K562 (cell line): Measurements from ENCODE around the gene CSF1R. TPM values are rescaled to one million over a fixed set of nuclear protein-coding genes. Genes with fewer than 3 reads are reported as not detected.

Experiments used
- ATAC-seq: fragments of 200-7000 bp; cut with Tn5 transposase; 3 replicates; pipeline ENCODE4 v1.9.1; 2020; ENCODE audit warnings: moderate library complexity
- BruUV-seq: library from RNA; stranded (reverse); fragments of 400-500 nt; replicated peaks from 2 replicates; lab custom pipeline; 2021; lab: Mats Ljungman, UMichigan
- CTCF ChIA-PET: fragments of 300-600 bp; formaldehyde crosslinking; extraction: SDS; loops from one replicate; lab custom pipeline; 2021; ENCODE audit warnings: low intra/inter-chr PET ratio; lab: Yijun Ruan, JAX
- POLR2A ChIA-PET: fragments of 300-600, 350-650 bp; sonication (Branson Sonifier 250); formaldehyde crosslinking; extraction: SDS; loops from one replicate; lab custom pipeline; 2021; ENCODE audit warnings: antibody characterized with exemption, inconsistent platforms; lab: Yijun Ruan, JAX
- DNase-seq, 4 experiments: peaks; one replicate each; pipeline versions ENCODE4 v3.0.0 to v3.0.0-alpha.2; 2011 to 2018; ENCODE audit warnings: low spot score in 3 of 4, mixed read lengths in 3 of 4; ENCODE audit errors: extremely low read depth in 1 of 4
- FAIRE-seq: peaks from 2 replicates; lab custom pipeline; 2011; peaks lifted over from hg19 to GRCh38; lab: Jason Lieb, UNC
- H2AFZ ChIP-seq: 2 replicates; pipeline ENCODE4 v1.6.0; 2011; ENCODE audit warnings: low read depth, low read length, control low read depth, inconsistent platforms
- H3K27ac ChIP-seq: fragments of 200-600 bp; 3 replicates; pipeline ENCODE4 v1.8.0; 2011; ENCODE audit warnings: low read depth, mild to moderate bottlenecking, control low read depth, inconsistent platforms, low read length, moderate library complexity, mixed read lengths; ENCODE audit errors: extremely low read depth
- H3K27me3 ChIP-seq, 2 experiments: fragments of 300-600 bp in 1 of 2; 2 replicates in 1 of 2; 3 replicates in 1 of 2; pipeline versions ENCODE4 v1.6.0 to v1.8.0; 2011; ENCODE audit warnings: inconsistent platforms in 2 of 2, low read length in 2 of 2, mild to moderate bottlenecking in 1 of 2, mixed read lengths in 1 of 2, moderate library complexity in 1 of 2; ENCODE audit not compliant: control insufficient read depth in 2 of 2, insufficient read depth in 2 of 2
- H3K36me3 ChIP-seq: fragments of 300-600 bp; 3 replicates; pipeline ENCODE4 v1.8.0; 2011; ENCODE audit warnings: mild to moderate bottlenecking, low read length, inconsistent platforms; ENCODE audit not compliant: control insufficient read depth, insufficient read depth
- H3K4me1 ChIP-seq, 2 experiments: fragments of 200-600 bp in 1 of 2; replicated peaks in 1 of 2; 2 replicates in 1 of 2; 3 replicates in 1 of 2; pipeline versions ENCODE4 v1.5.1 to v1.8.0; 2011; ENCODE audit warnings: inconsistent platforms in 2 of 2, low read length in 2 of 2, mild to moderate bottlenecking in 1 of 2, mixed read lengths in 1 of 2, moderate library complexity in 1 of 2; ENCODE audit not compliant: control insufficient read depth in 2 of 2, insufficient read depth in 2 of 2
- H3K4me2 ChIP-seq: 2 replicates; pipeline ENCODE4 v1.6.1; 2011; ENCODE audit warnings: low read length, control low read depth, inconsistent platforms, mixed read lengths; ENCODE audit not compliant: insufficient read depth
- H3K4me3 ChIP-seq: fragments of 200-600 bp; sonication (generic), shearing (Covaris generic); 2 replicates; pipeline ENCODE4 v1.5.1; 2016; ENCODE audit warnings: control low read depth, inconsistent platforms
- H3K79me2 ChIP-seq: fragments of 200-600 bp; 3 replicates; pipeline ENCODE4 v1.8.0; 2011; ENCODE audit warnings: low read length, inconsistent platforms; ENCODE audit not compliant: control insufficient read depth, insufficient read depth
- H3K9ac ChIP-seq, 2 experiments: 2 replicates each; pipeline versions ENCODE4 v1.6.0 to v1.6.1; 2011; ENCODE audit warnings: low read depth in 2 of 2, low read length in 2 of 2, control low read depth in 1 of 2, inconsistent platforms in 1 of 2, mild to moderate bottlenecking in 1 of 2, mixed read lengths in 1 of 2; ENCODE audit not compliant: insufficient read depth in 1 of 2
- H3K9me1 ChIP-seq: one replicate; pipeline ENCODE4 v1.6.0; 2011; ENCODE audit warnings: inconsistent platforms, mild to moderate bottlenecking, low read length, moderate library complexity; ENCODE audit not compliant: control insufficient read depth, insufficient read depth
- H3K9me3 ChIP-seq: replicated peaks from 2 replicates; pipeline ENCODE4 v1.5.1; 2011; ENCODE audit warnings: low read depth, low read length, inconsistent platforms; ENCODE audit not compliant: control insufficient read depth, insufficient read depth
- H4K20me1 ChIP-seq: replicated peaks from 2 replicates; pipeline ENCODE4 v1.6.1; 2011; ENCODE audit warnings: low read length, inconsistent platforms, mixed read lengths; ENCODE audit not compliant: control insufficient read depth, insufficient read depth
- ESRRA ChIP-seq: fragments of 450-650 bp; IDR thresholded peaks from 2 replicates; pipeline ENCODE4 v1.6.1; 2014; ENCODE audit warnings: low read depth, mild to moderate bottlenecking, moderate library complexity, borderline replicate concordance
- MAFK ChIP-seq: IDR thresholded peaks from 2 replicates; pipeline ENCODE4 v1.6.1; 2011; ENCODE audit warnings: low read length, improper control_type of control experiment
- MYC ChIP-seq, 2 experiments: fragments of 250-450 bp in 1 of 2; sonication (Bioruptor Pico) in 1 of 2; IDR thresholded peaks; 2 replicates each; pipeline versions ENCODE4 v1.5.1 to v1.6.1; 2012 to 2021; ENCODE audit warnings: low read depth in 2 of 2, borderline replicate concordance in 1 of 2, improper control_type of control experiment in 1 of 2, low read length in 1 of 2, mild to moderate bottlenecking in 1 of 2, moderate library complexity in 1 of 2
- SETDB1 ChIP-seq: IDR thresholded peaks from one replicate; pipeline ENCODE4 v1.6.1; 2012; ENCODE audit warnings: low read length, control low read depth, inconsistent platforms
- TCF7 ChIP-seq: sonication (generic); IDR thresholded peaks from 2 replicates; pipeline ENCODE4 v1.6.1; 2016; ENCODE audit warnings: antibody characterized with exemption, borderline replicate concordance
- TCFL5 ChIP-seq: fragments of 250-450 bp; sonication (Bioruptor Pico); conservative IDR thresholded peaks from 2 replicates; pipeline ENCODE4 v1.6.1; 2021; ENCODE audit warnings: mild to moderate bottlenecking, moderate library complexity, matching md5 sums
- ZC3H8 ChIP-seq: fragments of 450-650 bp; IDR thresholded peaks from 2 replicates; pipeline ENCODE4 v1.6.1; 2017
- ZNF589 ChIP-seq: fragments of 200-800 bp; sonication (Bioruptor generic); IDR thresholded peaks from 2 replicates; pipeline ENCODE4 v1.6.1; 2016; ENCODE audit warnings: low read depth, missing genetic modification characterization, missing compliant biosample characterization
- WGBS: fragments of 100-300 bp; shearing (Covaris generic); methylation state at CpG from one replicate; pipeline ENCODE4 v1.1.6; 2016; ENCODE audit warnings: low coverage, mixed read lengths; ENCODE audit not compliant: insufficient coverage; ENCODE audit errors: missing lambda C conversion rate; 5-methylcytosine and 5-hydroxymethylcytosine counted together
- in situ Hi-C: fragments of 300-500 bp; cut with MboI; formaldehyde crosslinking; loops from 4 replicates; pipeline ENCODE4 v1.15.0; 2018; ENCODE audit warnings: inconsistent platforms, mixed read lengths
- intact Hi-C: fragments of 100-400 bp; cut with micrococcal nuclease; formaldehyde crosslinking; loops from 2 replicates; pipeline ENCODE4 v1.14.2; 2022
- polyA plus RNA-seq, 8 experiments: library from polyadenylated mRNA; depleted of rRNA in 4 of 8; stranded (reverse) in 5 of 8; unstranded in 3 of 8; fragments of >200 nt; fragmentation: Nextera tagmentation in 2 of 8; fragmentation: Illumina TruSeq in 1 of 8; extraction: Ambion mirVana in 2 of 8; extraction: Trizol in 1 of 8; gene quantifications; 2 replicates each; pipeline versions ENCODE4 v1.2.1 to v1.2.3, GENCODE V29; 2011 to 2014; ENCODE audit warnings: inconsistent platforms in 1 of 8, missing spikeins in 1 of 8
- total RNA-seq, 7 experiments: library from RNA; depleted of rRNA in 6 of 7; stranded (reverse); fragments of >200 nt in 6 of 7; fragmentation: Illumina TruSeq in 2 of 7; extraction: Trizol in 2 of 7; gene quantifications; 2 replicates each; pipeline versions ENCODE4 v1.2.1 to v1.2.3, GENCODE V29; 2011 to 2021; ENCODE audit warnings: low replicate concordance in 1 of 7

CSF1R gene
- total and polyA plus RNA-seq, 9 of the 15 experiments (the other 6 are each of a cell fraction or from before 2014, with no cell fraction given), result 0.03 to 0.64 (median 0.20) TPM; not detected in 6

GRCh38 chr5:150131978-150132694 is 45.8 kb upstream of the CSF1R start:
- POLR2A ChIA-PET, result no interaction called here
- WGBS, result 20% methylated on average over 9 of the region's 12 CpGs

GRCh38 chr5:150131461-150131860 is 45.1 kb upstream of the CSF1R start:
- FAIRE-seq, result no peak
- no peak for DNase-seq
- in situ Hi-C loops (no loop called here), intact Hi-C loops (loop anchor here (2.0 kb wide), 1 partner anchor 29 kb away; no protein-coding TSS in a partner anchor)
- POLR2A ChIA-PET, result no interaction called here
- Histone ChIP-seq H2AFZ (no peak overlapping the region), H3K9me1 (no peaks in the 10 kb centered on the region), H3K4me3 (no peak overlapping the region), H3K27ac (no peak overlapping the region), H4K20me1 (peaks cover 3% of the 10 kb centered on the region; the same call in 1 of the 2 replicates), H3K9me3 (no peaks in the 10 kb centered on the region), H3K79me2 (no peaks in the 10 kb centered on the region), H3K36me3 (no peaks in the 10 kb centered on the region), H3K4me1 (peaks cover 8 to 11% of the 10 kb centered on the region in 2 experiments; a peak in 4 of 5 replicates), H3K4me2 (no peak overlapping the region), H3K27me3 (peaks cover 11 to 35% of the 10 kb centered on the region in 2 experiments; a peak in 4 of 5 replicates), H3K9ac (no peak overlapping the region)
- CTCF ChIA-PET, result interaction anchor here (0.7 to 2.7 kb wide), 3 partner anchors 71 to 219 kb away, joined by 4 to 36 read pairs (median 4); no protein-coding TSS in a partner anchor
- BruUV-seq, result no TSS peak
- TF ChIP-seq ZNF589 (CRISPR knock-in tag) (no peak), SETDB1 (no peak), TCFL5 (CRISPR knock-in tag) (no peak), ZC3H8 (no peak), MYC (IDR thresholded peaks at IDR 0.05; ENCODE audit: low read depth, low read length) (no peak), MYC (CRISPR knock-in tag; IDR thresholded peaks at IDR 0.05; ENCODE audit: borderline replicate concordance, low read depth) (no peak)
- 31% methylated on average over 4 of the region's 4 CpGs for whole genome bisulfite sequencing
- ATAC-seq, result no peak

More at GRCh38 chr5:150131978-150132694, 45.8 kb upstream of the CSF1R start:
- Histone ChIP-seq H3K9me1 (no peaks in the 10 kb centered on the region), H4K20me1 (peaks cover 3% of the 10 kb centered on the region; the same call in 1 of the 2 replicates), H2AFZ (no peak overlapping the region), H3K36me3 (no peaks in the 10 kb centered on the region), H3K9ac (no peak overlapping the region), H3K4me3 (no peak overlapping the region), H3K9me3 (no peaks in the 10 kb centered on the region), H3K27me3 (peaks cover 11 to 42% of the 10 kb centered on the region in 2 experiments; a peak in 4 of 5 replicates), H3K27ac (no peak overlapping the region), H3K79me2 (no peaks in the 10 kb centered on the region), H3K4me2 (no peak overlapping the region), H3K4me1 (peaks cover 8 to 11% of the 10 kb centered on the region in 2 experiments; a peak in 4 of 5 replicates)
- no peak for ATAC-seq
- no peak for DNase-seq
- intact Hi-C loops, result loop anchor here (2.0 kb wide), 1 partner anchor 29 kb away; no protein-coding TSS in a partner anchor
- 0 out of 2 replicates have a peak, but pooled peaks have one; percentile 20 for TF ChIP-seq ESRRA
- no peak for TF ChIP-seq MAFK
- no peak for TF ChIP-seq TCF7
- no TSS peak for BruUV-seq
- CTCF ChIA-PET, result no interaction called here
- FAIRE-seq, result no peak
- in situ Hi-C loops, result no loop called here
